Uterus (tissue), 4 donors: ENCODE measurements around the gene C7orf57. TPM values are rescaled to one million over a fixed set of nuclear protein-coding genes. Genes with fewer than 3 reads are reported as not detected.

Experiments used
- DNase-seq, 2 donors: peaks; one replicate each; pipeline ENCODE4 v3.0.0-alpha.2; 2019 to 2020
- H3K27ac ChIP-seq, 2 donors: fragments of 200-600 bp; sonication (generic); 1 replicate in 1 of 2; 2 replicates in 1 of 2; pipeline ENCODE4 v1.5.1; 2016 to 2018
- H3K27me3 ChIP-seq, 2 donors: fragments of 200-600 bp; sonication (generic); one replicate each; pipeline ENCODE4 v1.5.1; 2018 to 2019; ENCODE audit warnings: control low read depth in 1 of 2
- H3K36me3 ChIP-seq, 2 donors: fragments of 200-600 bp; sonication (generic); one replicate each; pipeline ENCODE4 v1.5.1; 2019; ENCODE audit warnings: control low read depth in 1 of 2
- H3K4me1 ChIP-seq, 2 donors: fragments of 200-600 bp; sonication (generic); one replicate each; pipeline ENCODE4 v1.5.1; 2018 to 2019; ENCODE audit warnings: control low read depth in 1 of 2
- H3K4me3 ChIP-seq, 2 donors: fragments of 200-600 bp; sonication (generic); 1 replicate in 1 of 2; 2 replicates in 1 of 2; pipeline ENCODE4 v1.5.1; 2018 to 2019; ENCODE audit warnings: mild to moderate bottlenecking in 1 of 2
- H3K9me3 ChIP-seq, 2 donors: fragments of 200-600 bp; sonication (generic); one replicate each; pipeline ENCODE4 v1.5.1; 2019; ENCODE audit warnings: control low read depth in 1 of 2
- POLR2A ChIP-seq, 2 donors: fragments of 450-650 bp; IDR thresholded peaks; one replicate each; pipeline ENCODE4 v1.6.1; 2016; ENCODE audit warnings: antibody characterized with exemption in 2 of 2, mild to moderate bottlenecking in 1 of 2, moderate library complexity in 1 of 2
- intact Hi-C: fragments of 100-400 bp; cut with DNase I; formaldehyde crosslinking; loops from one replicate; pipeline ENCODE4 v1.15.1; 2023; ENCODE audit warnings: low total_unique reads
- total RNA-seq, 4 donors: library from RNA; depleted of rRNA in 3 of 4; stranded (reverse); fragments of >200 nt in 3 of 4; gene quantifications; one replicate each; pipeline versions ENCODE4 v1.1.0 to v1.2.4, GENCODE V29; 2014 to 2023
- TF ChIP-seq, protein P1 (sequence below), 4 experiments: fragments of 200-600 bp in 2 of 4; fragments of 450-650 bp in 2 of 4; sonication (generic) in 2 of 4; IDR thresholded peaks; one replicate each; pipeline ENCODE4 v1.5.1; 2016 to 2019; ENCODE audit warnings: antibody characterized with exemption in 4 of 4, mild to moderate bottlenecking in 2 of 4, moderate library complexity in 1 of 4
- donor health status: DM: yes; HTN: yes; CAD: no.

Gene C7orf57
- total RNA-seq, 4 donors from 2014 or later: 0.76 TPM; not detected in 3

- intact Hi-C loops: no loop called here
- TF ChIP-seq, protein P1, sequence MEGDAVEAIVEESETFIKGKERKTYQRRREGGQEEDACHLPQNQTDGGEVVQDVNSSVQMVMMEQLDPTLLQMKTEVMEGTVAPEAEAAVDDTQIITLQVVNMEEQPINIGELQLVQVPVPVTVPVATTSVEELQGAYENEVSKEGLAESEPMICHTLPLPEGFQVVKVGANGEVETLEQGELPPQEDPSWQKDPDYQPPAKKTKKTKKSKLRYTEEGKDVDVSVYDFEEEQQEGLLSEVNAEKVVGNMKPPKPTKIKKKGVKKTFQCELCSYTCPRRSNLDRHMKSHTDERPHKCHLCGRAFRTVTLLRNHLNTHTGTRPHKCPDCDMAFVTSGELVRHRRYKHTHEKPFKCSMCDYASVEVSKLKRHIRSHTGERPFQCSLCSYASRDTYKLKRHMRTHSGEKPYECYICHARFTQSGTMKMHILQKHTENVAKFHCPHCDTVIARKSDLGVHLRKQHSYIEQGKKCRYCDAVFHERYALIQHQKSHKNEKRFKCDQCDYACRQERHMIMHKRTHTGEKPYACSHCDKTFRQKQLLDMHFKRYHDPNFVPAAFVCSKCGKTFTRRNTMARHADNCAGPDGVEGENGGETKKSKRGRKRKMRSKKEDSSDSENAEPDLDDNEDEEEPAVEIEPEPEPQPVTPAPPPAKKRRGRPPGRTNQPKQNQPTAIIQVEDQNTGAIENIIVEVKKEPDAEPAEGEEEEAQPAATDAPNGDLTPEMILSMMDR (IDR thresholded peaks at IDR 0.05): no peak
- TF ChIP-seq POLR2A (IDR thresholded peaks at IDR 0.05): no peak
Measured at GRCh38 chr7:48004638-48005037, 30.7 kb upstream of the C7orf57 start.

GRCh38 chr7:48006866-48007265 lies 28.5 kb upstream of the C7orf57 start:
- Histone ChIP-seq H3K36me3 (no peaks in the 10 kb centered on the region), H3K4me1 (no peaks in the 10 kb centered on the region), H3K4me3 (no peak overlapping the region), H3K27me3 (no peaks in the 10 kb centered on the region), H3K27ac (no peak overlapping the region), H3K9me3 (no peaks in the 10 kb centered on the region)
- no peak for TF ChIP-seq POLR2A (IDR thresholded peaks at IDR 0.05)
- TF ChIP-seq, protein P1 (IDR thresholded peaks at IDR 0.05): no peak
- intact Hi-C loops: no loop called here
- no peak for DNase-seq

More at GRCh38 chr7:48004638-48005037, 30.7 kb upstream of the C7orf57 start:
- no peak overlapping the region for H3K4me3 ChIP-seq
- H3K36me3 ChIP-seq: no peaks in the 10 kb centered on the region
- DNase-seq: no peak
- no peaks in the 10 kb centered on the region for H3K27me3 ChIP-seq
- H3K27ac ChIP-seq: no peak overlapping the region
- H3K4me1 ChIP-seq: no peaks in the 10 kb centered on the region
- H3K9me3 ChIP-seq: no peaks in the 10 kb centered on the region

DNA sequence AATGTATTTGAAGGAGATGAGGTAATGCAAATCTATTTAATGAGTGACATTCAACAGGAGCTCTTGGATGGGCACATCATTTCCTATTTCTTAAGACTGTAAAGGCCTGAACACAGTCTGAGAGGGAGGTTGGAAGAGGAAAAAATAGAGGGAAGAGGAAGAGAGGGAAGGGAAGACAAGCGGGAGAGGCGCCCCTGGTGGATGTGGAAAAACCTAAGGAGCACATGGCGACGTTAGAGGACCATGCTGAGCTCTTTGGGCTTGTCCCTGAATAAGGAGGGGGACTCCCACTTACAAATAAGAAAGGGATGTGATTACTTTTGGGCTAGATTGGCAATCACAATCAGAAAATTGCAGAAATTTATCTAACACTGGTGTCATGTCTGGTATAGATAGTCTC lies 26.1 kb upstream of the C7orf57 start:
- intact Hi-C loops: no loop called here
- DNase-seq: no peak

GRCh38 chr7:48009954-48010353 lies 25.4 kb upstream of the C7orf57 start:
- H3K4me3 ChIP-seq: no peak overlapping the region
- no peaks in the 10 kb centered on the region for H3K27me3 ChIP-seq
- no peak overlapping the region for H3K27ac ChIP-seq
- H3K9me3 ChIP-seq: no peaks in the 10 kb centered on the region
- intact Hi-C loops: no loop called here
- no peaks in the 10 kb centered on the region for H3K4me1 ChIP-seq
- DNase-seq: no peak
- no peak for TF ChIP-seq POLR2A (IDR thresholded peaks at IDR 0.05)
- TF ChIP-seq, protein P1 (IDR thresholded peaks at IDR 0.05): no peak
- H3K36me3 ChIP-seq: no peaks in the 10 kb centered on the region

More for the DNA sequence above, 26.1 kb upstream of the C7orf57 start:
- Histone ChIP-seq H3K27me3 (no peaks in the 10 kb centered on the region), H3K36me3 (no peaks in the 10 kb centered on the region), H3K9me3 (no peaks in the 10 kb centered on the region), H3K4me3 (no peak overlapping the region), H3K4me1 (no peaks in the 10 kb centered on the region), H3K27ac (no peak overlapping the region)
- no peak for TF ChIP-seq POLR2A (IDR thresholded peaks at IDR 0.05)
- TF ChIP-seq, protein P1 (IDR thresholded peaks at IDR 0.05): no peak

GRCh38 chr7:48011323-48011722 lies 24.0 kb upstream of the C7orf57 start:
- H3K36me3 ChIP-seq: no peaks in the 10 kb centered on the region
- DNase-seq: no peak
- H3K27ac ChIP-seq: no peak overlapping the region
- H3K9me3 ChIP-seq: no peaks in the 10 kb centered on the region
- no peaks in the 10 kb centered on the region for H3K4me1 ChIP-seq
- no peaks in the 10 kb centered on the region for H3K27me3 ChIP-seq
- intact Hi-C loops: no loop called here
- TF ChIP-seq, protein P1 (IDR thresholded peaks at IDR 0.05): no peak
- TF ChIP-seq POLR2A (IDR thresholded peaks at IDR 0.05): no peak
- no peak overlapping the region for H3K4me3 ChIP-seq
